AG10803 (cell line): ENCODE measurements around the gene TNFRSF12A.

ENCODE experiments used
- DNase-seq: peaks from one replicate; pipeline ENCODE4 v3.0.0; 2010; ENCODE audit warnings: low read depth
- H3K4me3 ChIP-seq: 2 replicates; pipeline ENCODE4 v1.5.1; 2011; ENCODE audit warnings: mild to moderate bottlenecking, low read length, control low read depth
- CTCF ChIP-seq: conservative IDR thresholded peaks from 2 replicates; pipeline ENCODE4 v1.5.1; 2011; ENCODE audit warnings: mild to moderate bottlenecking, low read length, control low read depth, inconsistent platforms

TNFRSF12A gene

GRCh38 chr16:3027489-3027795 is 7.3 kb downstream of the TNFRSF12A start:
- no peak for DNase-seq
- no peak for TF ChIP-seq CTCF
- no peak overlapping the region for H3K4me3 ChIP-seq

GRCh38 chr16:3027983-3028715 is 8.0 kb downstream of the TNFRSF12A start:
- peak; percentile 51 for TF ChIP-seq CTCF
- peak; percentile 46 for DNase-seq
- H3K4me3 ChIP-seq = no peak overlapping the region

GRCh38 chr16:3028716-3029319 is 8.7 kb downstream of the TNFRSF12A start:
- H3K4me3 ChIP-seq = no peak overlapping the region
- TF ChIP-seq CTCF = no peak
- no peak for DNase-seq

GRCh38 chr16:3029491-3030221 is 9.5 kb downstream of the TNFRSF12A start:
- DNase-seq = peak; percentile 41
- no peak for TF ChIP-seq CTCF
- H3K4me3 ChIP-seq = peak overlapping the region; percentile 7; the same call in 1 of the 2 replicates

GRCh38 chr16:3030222-3031212 is 10.3 kb downstream of the TNFRSF12A start:
- DNase-seq = no peak
- no peak overlapping the region for H3K4me3 ChIP-seq
- TF ChIP-seq CTCF = no peak

GRCh38 chr16:3032624-3033023 is 12.5 kb downstream of the TNFRSF12A start:
- H3K4me3 ChIP-seq = no peak overlapping the region
- no peak for TF ChIP-seq CTCF
- no peak for DNase-seq
